ENCODE results near the gene NRAP.

DNA sequence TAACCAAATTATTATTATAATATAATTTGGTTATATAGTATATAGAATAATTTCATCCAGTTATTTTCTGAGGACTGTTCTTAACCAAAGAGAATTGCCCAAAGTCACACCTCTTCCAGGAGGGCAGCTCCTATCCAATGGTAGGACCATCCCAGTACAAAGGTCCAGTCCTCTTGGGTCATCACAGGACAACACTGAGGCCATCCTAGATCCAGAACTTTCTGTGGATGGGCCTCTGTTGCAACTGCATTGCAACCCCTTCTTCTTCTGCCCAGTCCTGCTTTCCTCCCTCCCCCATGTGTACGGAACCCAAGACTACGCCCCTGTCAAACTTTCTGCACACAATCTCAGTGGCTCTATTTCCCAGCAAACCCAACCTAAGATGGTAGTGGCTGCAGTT, 116.4 kb downstream of the NRAP start:
- TF ChIP-seq CTCF (IDR thresholded peaks at IDR 0.05; ENCODE audit: poor library complexity) (no peak), EZH2phosphoT487 (IDR thresholded peaks at IDR 0.05; ENCODE audit: low read depth, severe bottlenecking, unreplicated experiment) (no peak)

All from hepatocyte (in vitro differentiated cells).